ENCODE measurements around the gene CCDC6. TPM values are rescaled to one million over a fixed set of nuclear protein-coding genes. Genes with fewer than 3 reads are reported as not detected.

CCDC6 gene
- total RNA-seq, 4 donors from 2014 or later = 52.5 to 65.8 (median 57.7) TPM

- DNase-seq = no peak
- 69 to 71% methylated on average over 4 of the region's 4 CpGs for WGBS, 2 donors
- H3K9me3 ChIP-seq = no peaks in the 10 kb centered on the region
- intact Hi-C loops (cut with DNase I) = no loop called here
- peaks cover 0 to 27% (median under 1%) of the 10 kb centered on the region in 3 donors for H3K36me3 ChIP-seq
- peak overlapping the region in 3 of 4 donors; percentile 15 to 54 (median 48) for H3K27ac ChIP-seq
- H3K27me3 ChIP-seq = no peaks in the 10 kb centered on the region
- H3K4me1 ChIP-seq = peaks cover 18 to 79% (median 21%) of the 10 kb centered on the region in 3 donors
- H3K4me3 ChIP-seq = no peak overlapping the region
- TF ChIP-seq POLR2A (IDR thresholded peaks at IDR 0.05) = no peak
- TF ChIP-seq CTCF (IDR thresholded peaks at IDR 0.05) = no peak
Measured at GRCh38 chr10:59854571-59854970, 51.8 kb downstream of the CCDC6 start.

- no peak for DNase-seq
- Histone ChIP-seq H3K36me3 (peaks cover 0 to 46% (median 6%) of the 10 kb centered on the region in 3 donors), H3K4me3 (no peak overlapping the region), H3K27me3 (no peaks in the 10 kb centered on the region), H3K27ac (peak overlapping the region in 2 of 4 donors; percentile 7), H3K9me3 (no peaks in the 10 kb centered on the region), H3K4me1 (peaks cover 18 to 85% (median 21%) of the 10 kb centered on the region in 3 donors)
- WGBS, 2 donors = 85 to 86% methylated on average over 1 of the region's 1 CpG
- intact Hi-C loops (cut with DNase I) = no loop called here
- TF ChIP-seq POLR2A (IDR thresholded peaks at IDR 0.05) = no peak
- no peak for TF ChIP-seq CTCF (IDR thresholded peaks at IDR 0.05)
Measured at GRCh38 chr10:59852670-59853069, 53.7 kb downstream of the CCDC6 start.

- no peak overlapping the region for H3K27ac ChIP-seq
- H3K27me3 ChIP-seq = no peaks in the 10 kb centered on the region
- no peak for TF ChIP-seq CTCF (IDR thresholded peaks at IDR 0.05)
- no peak for TF ChIP-seq POLR2A (IDR thresholded peaks at IDR 0.05)
- 77 to 85% methylated on average over 4 of the region's 4 CpGs for WGBS, 2 donors
- peaks cover under 1 to 54% (median 6%) of the 10 kb centered on the region in 3 donors for H3K36me3 ChIP-seq
- no peaks in the 10 kb centered on the region for H3K9me3 ChIP-seq
- DNase-seq = no peak
- peaks cover 18 to 83% (median 21%) of the 10 kb centered on the region in 3 donors for H3K4me1 ChIP-seq
- no peak overlapping the region for H3K4me3 ChIP-seq
- intact Hi-C loops (cut with DNase I) = no loop called here
Measured at GRCh38 chr10:59851864-59852263, 54.5 kb downstream of the CCDC6 start.

- DNase-seq = no peak
- peaks cover 0 to 43% (median 0%) of the 10 kb centered on the region in 3 donors for H3K4me1 ChIP-seq
- H3K27ac ChIP-seq = peak overlapping the region in 2 of 4 donors; percentile 13 to 56
- H3K9me3 ChIP-seq = no peaks in the 10 kb centered on the region
- no peak overlapping the region for H3K4me3 ChIP-seq
- no peak for TF ChIP-seq CTCF (IDR thresholded peaks at IDR 0.05)
- TF ChIP-seq POLR2A (IDR thresholded peaks at IDR 0.05) = no peak
- 75 to 88% methylated on average over 7 of the region's 7 CpGs for WGBS, 2 donors
- H3K27me3 ChIP-seq = no peaks in the 10 kb centered on the region
- peaks cover 4 to 82% (median 6%) of the 10 kb centered on the region in 3 donors for H3K36me3 ChIP-seq
- intact Hi-C loops (cut with DNase I) = no loop called here
Measured at GRCh38 chr10:59847888-59848287, 58.5 kb downstream of the CCDC6 start.

GRCh38 chr10:59847326-59847725 is 59.0 kb downstream of the CCDC6 start:
- TF ChIP-seq CTCF (IDR thresholded peaks at IDR 0.05) (no peak), POLR2A (IDR thresholded peaks at IDR 0.05) (no peak)
- Histone ChIP-seq H3K4me3 (no peak overlapping the region), H3K4me1 (peaks cover 0 to 38% (median 0%) of the 10 kb centered on the region in 3 donors), H3K36me3 (peaks cover 4 to 86% (median 6%) of the 10 kb centered on the region in 3 donors), H3K27ac (no peak overlapping the region), H3K9me3 (no peaks in the 10 kb centered on the region), H3K27me3 (no peaks in the 10 kb centered on the region)
- WGBS, 2 donors = 88 to 100% methylated on average over 1 to 2 of the region's 2 CpGs
- no peak for DNase-seq
- intact Hi-C loops (cut with DNase I) = no loop called here
